ENCODE data around the gene PRKG1. TPM values are rescaled to one million over a fixed set of nuclear protein-coding genes. Genes with fewer than 3 reads are reported as not detected.

Gene PRKG1
- total and polyA plus RNA-seq, 12 donors = 3.8 to 48.1 (median 29.9) TPM

GRCh38 chr10:52284416-52285013, 1210.2 kb downstream of the PRKG1 start:
- Histone ChIP-seq H3K27ac (no peak overlapping the region), H3K4me3 (no peak overlapping the region), H3K27me3 (no peaks in the 10 kb centered on the region), H3K36me3 (peaks cover 0 to 14% (median 0%) of the 10 kb centered on the region in 9 donors), H3K4me1 (peaks cover 0 to 4% (median 0%) of the 10 kb centered on the region in 9 donors), H3K9me3 (no peaks in the 10 kb centered on the region)
- DNase-seq (no peak), ATAC-seq (no peak)
- no peak for TF ChIP-seq CTCF (IDR thresholded peaks at IDR 0.05)
- intact Hi-C loops (cut with DNase I) = no loop called here
- 91 to 93% methylated on average over 2 of the region's 2 CpGs for WGBS, 2 donors

DNA sequence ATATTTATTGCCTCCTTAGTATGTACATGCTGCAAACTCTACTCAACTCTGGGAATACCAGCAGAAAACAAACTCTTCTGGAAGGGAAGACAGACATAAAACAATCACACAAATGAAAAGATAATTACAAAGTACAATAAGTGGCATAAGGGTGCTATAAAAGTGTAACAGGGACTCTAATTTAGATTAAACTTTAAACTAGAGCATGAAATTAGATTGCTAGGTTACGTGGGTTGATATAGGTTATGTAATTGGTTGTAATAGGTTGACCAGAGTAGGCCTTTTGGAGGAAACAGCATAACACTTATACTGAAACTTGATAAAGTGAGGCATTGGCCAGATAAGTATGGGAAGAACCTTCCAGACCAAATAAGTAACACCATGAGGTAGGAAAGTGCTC, 1213.6 kb downstream of the PRKG1 start:
- peaks cover 0 to 10% (median 0%) of the 10 kb centered on the region in 9 donors for H3K36me3 ChIP-seq
- WGBS, 2 donors = 75 to 84% methylated on average over 1 of the region's 1 CpG
- TF ChIP-seq CTCF (IDR thresholded peaks at IDR 0.05) = no peak
- intact Hi-C loops (cut with DNase I) = no loop called here
- no peak for ATAC-seq
- no peak overlapping the region for H3K27ac ChIP-seq
- H3K9me3 ChIP-seq = no peaks in the 10 kb centered on the region
- no peak for DNase-seq
- no peak overlapping the region for H3K4me3 ChIP-seq
- no peaks in the 10 kb centered on the region for H3K27me3 ChIP-seq
- no peaks in the 10 kb centered on the region for H3K4me1 ChIP-seq

DNA sequence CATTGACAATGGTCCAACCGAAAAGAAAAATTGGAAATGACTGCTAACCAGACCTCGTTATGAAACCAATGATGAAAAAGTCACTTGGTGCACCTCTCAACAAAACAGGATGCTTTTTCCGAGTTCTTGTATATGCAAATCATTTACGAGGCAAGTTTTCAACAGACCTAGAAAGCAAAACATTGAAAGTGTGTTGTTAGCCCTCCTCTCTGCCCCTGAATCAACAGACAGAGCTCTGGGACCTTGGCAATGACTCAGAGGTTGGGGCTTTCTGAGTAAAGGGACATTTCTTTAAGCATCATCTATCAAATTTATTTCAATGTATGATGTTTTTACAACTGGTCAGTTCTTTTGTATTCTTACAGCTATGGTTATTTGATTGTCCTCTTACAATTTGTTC, 1223.5 kb downstream of the PRKG1 start:
- Histone ChIP-seq H3K4me3 (no peak overlapping the region), H3K36me3 (peaks cover 0 to 8% (median 0%) of the 10 kb centered on the region in 9 donors), H3K27ac (no peak overlapping the region), H3K27me3 (no peaks in the 10 kb centered on the region), H3K9me3 (peaks cover 0 to 6% (median 0%) of the 10 kb centered on the region in 11 donors), H3K4me1 (no peaks in the 10 kb centered on the region)
- DNase-seq (no peak), ATAC-seq (no peak)
- intact Hi-C loops (cut with DNase I) = no loop called here
- 76 to 82% methylated on average over 4 of the region's 4 CpGs for WGBS, 2 donors
- TF ChIP-seq CTCF (IDR thresholded peaks at IDR 0.05) = no peak

- DNase-seq (no peak), ATAC-seq (no peak)
- WGBS, 2 donors = 76 to 89% methylated on average over 4 of the region's 4 CpGs
- Histone ChIP-seq H3K4me1 (no peaks in the 10 kb centered on the region), H3K36me3 (no peaks in the 10 kb centered on the region), H3K27me3 (no peaks in the 10 kb centered on the region), H3K9me3 (peaks cover 0 to 6% (median 0%) of the 10 kb centered on the region in 11 donors), H3K27ac (no peak overlapping the region), H3K4me3 (no peak overlapping the region)
- no peak for TF ChIP-seq CTCF (IDR thresholded peaks at IDR 0.05)
- intact Hi-C loops (cut with DNase I) = loop anchor here in 1 of 10 donors (10.0 kb wide), 1 partner anchor 264 kb away; no protein-coding TSS in a partner anchor
These were observed 1226.5 kb downstream of the PRKG1 start for GRCh38 chr10:52300599-52301277.
